ENCODE results near the gene CALU.

The CALU gene

DNA sequence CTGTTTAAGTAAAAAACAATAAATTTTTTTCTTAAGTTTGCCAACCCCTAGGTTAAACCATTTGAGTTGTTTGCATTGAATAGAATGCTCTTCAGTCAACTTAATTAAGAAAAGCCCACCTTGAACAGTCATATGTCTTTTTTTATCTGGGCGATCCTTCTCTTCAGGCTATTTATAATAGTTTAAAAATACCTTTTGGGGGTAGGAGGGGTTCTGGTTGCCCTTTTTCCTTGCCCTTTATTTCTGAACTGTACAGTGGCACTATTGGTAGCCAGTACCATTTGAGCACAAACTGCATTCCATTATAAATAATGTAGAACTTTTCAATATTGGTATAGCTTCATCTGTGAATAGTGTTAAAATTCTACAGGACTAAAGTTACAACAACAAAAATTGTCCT, 13.1 kb downstream of the CALU start:
- no peak for DNase-seq

DNA sequence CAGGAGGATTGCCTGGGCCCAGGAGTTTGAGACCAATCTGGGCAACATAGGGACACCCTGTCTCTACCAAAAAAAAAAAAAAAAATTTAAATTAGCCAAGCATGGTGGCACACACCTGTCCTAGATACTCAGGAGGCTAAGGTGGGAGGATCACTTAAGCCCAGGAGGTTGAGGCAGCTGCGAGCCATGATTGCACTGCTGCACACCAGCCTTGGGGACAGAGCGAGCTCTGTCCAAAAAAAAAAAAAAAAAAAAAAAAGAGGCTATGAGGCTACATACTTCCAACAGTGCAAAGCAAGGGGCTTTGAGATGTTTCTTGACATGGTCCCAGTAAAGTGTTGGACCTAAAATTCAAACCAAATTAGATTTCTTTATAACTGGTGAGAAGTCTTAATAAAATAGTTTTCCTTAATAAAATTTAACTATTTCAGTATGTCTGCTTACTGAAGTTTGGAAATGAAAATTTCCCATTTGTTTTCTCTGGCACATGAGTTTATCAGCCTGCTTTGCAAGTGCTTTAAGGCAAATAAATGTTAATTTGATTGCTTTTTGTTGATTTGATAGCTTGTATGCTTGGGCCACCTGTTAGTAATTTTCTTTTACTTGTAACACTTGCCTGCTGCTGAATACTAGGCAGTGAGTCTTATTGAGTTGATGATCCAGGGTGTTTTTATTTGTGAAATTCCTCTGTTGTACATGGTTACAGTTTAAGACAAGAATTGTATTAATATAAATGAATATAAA, 16.1 kb downstream of the CALU start:
- no peak for DNase-seq

DNA sequence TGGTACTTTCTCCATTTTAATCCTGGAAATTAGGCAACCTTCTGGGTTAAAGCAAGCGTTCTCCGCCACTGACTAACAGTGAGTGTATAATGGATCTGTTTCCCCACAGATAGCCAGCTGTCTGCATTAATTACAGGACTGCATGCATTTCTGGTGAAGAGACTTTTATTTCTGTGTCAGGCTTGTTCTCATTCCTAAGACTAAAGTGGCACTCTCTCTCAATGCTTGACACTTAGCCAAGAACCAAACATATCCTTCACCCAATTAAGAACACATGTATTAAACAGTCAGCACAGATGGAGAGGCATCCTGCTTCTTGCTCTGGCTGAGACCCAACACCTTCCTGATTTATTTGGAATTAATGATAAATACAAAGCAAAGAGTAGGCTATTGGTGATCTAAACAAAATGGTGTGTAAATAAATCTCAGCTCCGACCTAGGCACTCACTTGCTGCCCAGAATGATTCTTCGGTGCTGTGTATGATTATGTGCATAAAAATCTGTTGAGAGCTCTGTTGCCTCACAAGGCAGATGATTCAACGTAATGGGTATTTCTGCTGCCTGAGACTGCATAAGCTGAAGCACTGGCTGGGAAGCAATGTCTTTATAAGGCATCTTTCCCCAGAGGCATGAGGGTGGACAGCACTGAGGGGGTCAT, 16.8 kb downstream of the CALU start:
- DNase-seq: no peak

DNA sequence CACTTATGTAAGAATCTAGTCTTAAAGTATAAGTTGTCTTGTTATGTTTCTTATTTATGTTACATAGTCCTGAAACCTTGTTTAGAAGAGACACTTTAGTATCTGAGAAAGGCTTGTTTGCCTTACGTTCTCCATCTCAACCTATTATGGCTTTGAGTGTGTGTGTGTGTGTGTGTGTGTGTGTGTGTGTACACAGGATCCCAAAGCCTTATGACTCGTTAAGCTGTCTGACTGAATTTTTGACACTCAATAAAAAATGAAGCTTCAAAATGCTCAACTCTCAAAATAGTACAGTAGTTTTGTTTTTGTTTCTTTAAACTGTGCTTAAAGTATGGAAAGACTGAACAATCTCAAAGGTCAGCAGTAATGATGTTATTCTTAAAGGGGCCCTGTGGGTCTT, 18.0 kb downstream of the CALU start:
- no peak for DNase-seq

DNA sequence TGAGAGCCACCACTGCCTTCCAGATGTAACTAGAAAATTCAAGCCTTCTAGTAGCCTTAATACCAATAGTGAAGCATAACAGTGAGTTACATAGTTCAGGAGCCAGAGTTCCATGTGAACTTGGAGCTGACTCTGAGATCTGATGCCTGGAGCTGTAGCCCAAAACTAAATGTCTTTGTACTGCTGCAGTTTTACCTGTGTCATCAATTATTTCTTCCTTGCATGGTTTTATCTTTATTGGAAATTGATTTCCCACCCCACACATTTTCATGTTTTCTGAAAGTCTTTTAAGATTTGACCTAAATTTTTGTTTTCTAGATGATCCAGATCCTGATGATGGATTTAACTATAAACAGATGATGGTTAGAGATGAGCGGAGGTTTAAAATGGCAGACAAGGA, 19.4 kb downstream of the CALU start:
- DNase-seq: no peak

DNA sequence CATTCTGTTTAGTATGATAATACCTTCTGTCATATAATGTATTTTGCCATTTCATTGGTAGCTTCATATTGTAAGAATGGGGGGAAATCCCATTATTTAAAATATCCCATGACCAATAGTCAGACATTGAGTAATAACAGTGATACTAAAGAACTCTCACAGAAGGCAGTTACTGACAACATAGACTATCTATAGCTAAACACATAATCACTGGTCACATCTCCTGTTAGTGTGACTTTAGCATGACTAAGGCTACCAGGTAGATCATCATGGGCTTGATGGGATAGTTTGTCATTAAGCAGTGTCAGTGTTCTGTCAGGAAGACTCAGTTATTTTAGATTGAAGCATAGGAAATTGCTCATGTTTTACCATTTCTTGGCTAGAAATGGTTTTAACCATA, 20.1 kb downstream of the CALU start:
- DNase-seq: no peak

DNA sequence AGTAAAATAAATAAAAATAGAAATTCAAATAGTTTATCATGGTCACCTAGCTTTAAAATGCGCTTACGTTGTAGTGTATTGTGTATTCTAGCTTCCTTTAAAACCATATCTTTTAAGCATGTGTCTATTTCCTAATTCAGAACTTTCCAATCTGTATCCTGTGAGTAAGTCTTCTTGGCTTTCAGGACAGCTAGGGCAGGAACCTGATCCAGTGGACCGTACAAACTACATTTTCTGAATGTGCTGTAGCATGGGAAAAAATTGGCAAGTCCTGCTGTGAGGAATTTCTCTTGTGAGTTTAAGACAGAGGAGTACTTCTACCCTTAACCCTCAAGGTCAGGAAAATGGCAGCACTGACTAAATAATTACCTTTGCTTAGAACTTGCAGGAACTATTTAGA, 24.4 kb downstream of the CALU start:
- DNase-seq: no peak

DNA sequence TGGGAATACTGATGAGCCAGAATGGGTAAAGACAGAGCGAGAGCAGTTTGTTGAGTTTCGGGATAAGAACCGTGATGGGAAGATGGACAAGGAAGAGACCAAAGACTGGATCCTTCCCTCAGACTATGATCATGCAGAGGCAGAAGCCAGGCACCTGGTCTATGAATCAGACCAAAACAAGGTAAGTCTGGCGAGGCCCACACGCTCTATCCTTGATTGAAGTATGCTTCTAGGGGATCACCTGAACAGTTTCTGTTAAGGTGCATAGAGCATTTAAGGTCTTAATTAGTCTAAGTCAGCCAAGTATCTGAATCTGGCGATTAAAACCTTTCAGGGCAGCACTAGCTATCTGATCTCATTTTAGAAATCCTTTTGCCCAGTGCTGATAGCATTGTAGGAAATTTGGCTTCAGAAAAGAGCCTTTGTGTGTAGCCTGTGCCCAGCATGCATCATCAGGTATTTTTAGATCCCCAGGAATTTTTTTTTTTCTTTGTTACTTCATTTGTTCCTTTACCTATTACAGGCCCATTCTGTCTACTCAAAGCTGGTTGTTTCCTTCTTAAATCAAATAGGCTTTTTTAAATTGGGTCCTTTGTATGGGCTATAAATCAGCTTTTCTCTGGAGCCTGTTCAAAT, 28.4 kb downstream of the CALU start:
- DNase-seq: no peak

DNA sequence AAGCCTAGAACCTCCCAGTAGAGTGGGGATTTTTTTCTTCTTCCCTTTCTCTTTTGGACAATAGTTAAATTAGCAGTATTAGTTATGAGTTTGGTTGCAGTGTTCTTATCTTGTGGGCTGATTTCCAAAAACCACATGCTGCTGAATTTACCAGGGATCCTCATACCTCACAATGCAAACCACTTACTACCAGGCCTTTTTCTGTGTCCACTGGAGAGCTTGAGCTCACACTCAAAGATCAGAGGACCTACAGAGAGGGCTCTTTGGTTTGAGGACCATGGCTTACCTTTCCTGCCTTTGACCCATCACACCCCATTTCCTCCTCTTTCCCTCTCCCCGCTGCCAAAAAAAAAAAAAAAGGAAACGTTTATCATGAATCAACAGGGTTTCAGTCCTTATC, 31.1 kb downstream of the CALU start:
- no peak for DNase-seq

DNA sequence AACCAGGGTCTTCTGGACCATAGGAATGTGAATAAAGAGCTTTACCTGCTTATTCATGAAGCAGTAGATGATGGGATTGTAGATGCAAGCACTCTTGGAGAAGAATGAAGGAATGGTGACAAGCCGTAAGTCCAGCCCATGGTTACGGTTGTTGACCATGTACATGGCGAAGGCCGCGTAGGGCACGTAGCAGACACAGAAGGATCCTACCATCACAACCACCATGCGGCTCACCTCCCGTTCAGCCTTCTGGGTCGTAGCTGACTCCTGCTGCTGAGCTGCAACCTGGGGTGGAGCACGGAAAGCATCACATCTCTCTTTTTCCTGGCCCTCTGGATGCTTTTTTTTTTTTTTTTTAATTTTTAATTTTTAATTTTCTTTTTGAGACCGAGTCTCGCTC, 34.4 kb downstream of the CALU start:
- DNase-seq: no peak

DNA sequence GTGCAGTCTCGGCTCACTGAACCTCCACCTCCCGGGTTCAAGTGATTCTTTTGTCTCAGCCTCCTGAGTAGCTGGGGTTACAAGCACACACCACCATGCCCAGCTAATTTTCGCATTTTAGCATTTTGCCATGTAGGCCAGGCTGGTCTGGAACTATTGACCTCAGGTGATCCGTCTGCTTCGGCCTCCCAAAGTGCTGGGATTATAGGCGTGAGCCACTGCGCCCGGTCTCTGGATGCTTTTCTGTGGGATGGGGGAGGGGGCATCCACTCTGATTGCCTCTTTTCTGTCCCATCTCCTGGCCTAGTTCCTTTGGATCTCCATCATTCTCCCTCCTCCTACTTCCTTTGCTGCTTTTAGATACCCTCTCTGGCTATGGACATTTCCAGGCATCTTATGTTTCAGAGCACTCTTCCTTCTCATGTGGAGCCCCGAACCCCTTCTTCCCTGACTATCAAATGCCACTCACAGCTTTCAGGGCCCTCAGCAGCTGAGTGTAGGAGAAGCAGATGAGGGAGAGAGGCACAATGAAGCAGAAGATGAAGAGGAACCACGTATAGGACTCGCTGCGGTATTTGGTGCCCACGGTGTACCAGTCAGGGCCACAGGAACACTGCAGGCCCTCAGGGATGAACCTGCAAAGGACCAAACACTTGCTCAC, 35.0 kb downstream of the CALU start:
- DNase-seq: no peak

DNA sequence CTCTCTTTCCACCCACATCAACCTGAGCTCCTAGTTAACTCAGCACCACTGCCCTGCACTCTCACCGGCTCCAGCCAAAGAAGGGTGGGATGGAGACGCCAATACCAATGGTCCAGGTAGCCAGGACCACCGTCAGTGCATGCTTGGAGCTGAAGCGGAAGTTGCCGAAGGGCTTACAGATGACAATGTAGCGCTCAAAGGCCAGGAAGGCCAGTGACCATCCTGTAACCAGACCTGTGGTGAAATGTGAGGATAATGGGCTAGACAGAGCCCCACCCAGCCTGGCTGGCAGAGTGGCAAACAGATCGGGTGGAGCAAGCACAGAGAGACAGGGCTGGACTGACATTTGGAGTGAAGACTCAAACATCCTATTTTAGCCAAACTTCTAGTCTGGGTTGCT, 35.8 kb downstream of the CALU start:
- DNase-seq: no peak

DNA sequence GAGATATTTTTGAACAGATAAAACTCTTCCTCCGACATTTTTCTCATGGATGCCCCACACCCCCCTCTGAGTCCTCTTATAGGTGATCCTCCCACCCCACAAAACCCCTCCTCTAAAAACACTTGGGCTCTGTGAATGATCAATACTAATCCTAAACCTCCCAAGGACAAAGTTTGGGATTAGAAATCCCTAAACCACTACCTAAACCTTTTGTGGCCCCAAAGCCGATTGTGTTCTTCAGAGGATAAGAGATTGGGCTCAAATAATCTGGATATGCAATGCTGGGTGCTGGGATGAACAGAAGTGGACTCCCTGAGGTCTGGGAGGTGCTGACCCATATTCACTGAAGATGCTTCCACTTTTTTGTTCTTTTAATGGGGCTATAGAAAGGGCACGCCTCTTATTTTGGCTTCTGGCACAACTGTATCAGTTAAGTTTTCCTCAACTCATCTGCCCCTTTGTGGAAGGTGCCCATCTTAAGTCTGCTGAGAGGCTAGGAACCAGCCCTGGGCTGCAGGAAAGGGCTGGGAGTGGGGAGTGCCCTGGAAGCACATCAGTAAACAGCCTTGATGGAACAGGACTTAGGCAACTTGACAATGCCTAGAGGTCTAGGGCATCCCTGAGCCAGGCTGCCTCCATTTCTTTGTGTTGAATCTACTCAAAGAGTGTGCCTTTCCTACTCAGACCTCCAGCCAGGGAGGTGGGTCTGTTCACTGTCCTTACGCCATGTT, 36.8 kb downstream of the CALU start, which contains the start of gene OPN1SW:
Gene OPN1SW, minus strand, starts transcription at position 51 of the 731 bp plus-strand sequence. Its CDS starts 13 bp downstream, at position 38.
- no peak for DNase-seq

DNA sequence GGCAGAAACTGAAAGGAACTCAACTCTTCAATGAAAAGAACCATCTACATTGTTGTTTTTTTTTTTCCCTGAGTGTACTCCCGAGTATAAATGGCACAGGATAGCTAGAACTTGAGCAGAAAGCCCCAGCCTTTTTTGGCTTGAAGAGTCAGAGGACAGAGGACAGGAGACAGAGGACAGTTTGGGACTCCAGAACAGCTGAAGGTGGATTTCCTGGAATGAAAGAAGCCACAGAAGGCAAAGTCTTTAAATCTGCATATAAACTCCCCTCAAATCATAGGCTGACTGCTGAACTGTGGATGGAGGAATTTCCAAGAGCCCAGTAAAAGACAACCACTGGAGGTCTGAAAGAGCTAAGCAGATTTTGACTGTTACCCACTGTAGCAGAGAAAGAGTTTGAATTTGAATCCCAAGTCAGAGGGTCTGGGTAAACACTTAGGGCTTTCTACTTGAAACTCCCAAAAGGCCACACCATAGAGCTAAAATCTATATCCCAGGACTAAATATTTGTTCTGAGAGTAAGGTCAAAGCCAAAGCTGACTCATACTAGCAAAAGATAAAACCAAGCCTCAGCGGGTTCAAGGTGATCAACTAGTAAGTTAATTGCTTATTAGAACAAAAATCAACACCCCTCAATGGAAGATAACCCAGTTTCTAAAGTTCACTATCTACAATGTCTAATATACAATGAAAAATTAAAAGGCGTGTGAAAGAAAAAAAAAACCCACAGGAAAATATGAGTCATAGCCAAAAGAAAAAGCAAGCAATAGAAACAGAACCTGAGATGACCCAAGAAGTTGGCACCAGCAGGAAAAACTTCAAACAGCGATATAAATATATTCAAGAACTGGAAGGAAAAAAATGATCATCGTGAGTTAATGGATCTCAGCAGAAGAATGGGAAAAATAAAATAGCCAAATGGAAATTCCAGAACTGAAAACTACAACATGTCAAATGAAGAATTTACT, 38.3 kb downstream of the CALU start:
- no peak for DNase-seq

DNA sequence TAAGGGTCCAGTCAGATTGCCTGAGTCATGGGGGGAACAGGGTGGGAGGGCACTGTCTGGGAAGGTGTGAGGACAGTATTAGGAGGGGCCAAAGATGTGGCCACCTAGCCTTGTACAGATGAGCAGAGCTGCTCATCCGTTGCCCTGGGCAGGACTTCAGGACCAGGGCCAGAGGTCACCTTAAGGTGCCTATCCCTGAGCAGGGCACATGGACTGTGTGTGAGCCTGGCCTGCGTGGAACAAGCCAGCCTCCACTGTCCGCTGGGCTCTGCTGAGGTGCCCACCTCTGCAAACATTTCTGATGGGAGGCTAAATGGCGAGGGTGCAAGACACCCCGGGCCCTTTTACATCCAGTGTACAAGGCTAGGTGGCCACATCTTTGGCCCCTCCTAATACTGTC, 39.8 kb downstream of the CALU start:
- DNase-seq: no peak

DNA sequence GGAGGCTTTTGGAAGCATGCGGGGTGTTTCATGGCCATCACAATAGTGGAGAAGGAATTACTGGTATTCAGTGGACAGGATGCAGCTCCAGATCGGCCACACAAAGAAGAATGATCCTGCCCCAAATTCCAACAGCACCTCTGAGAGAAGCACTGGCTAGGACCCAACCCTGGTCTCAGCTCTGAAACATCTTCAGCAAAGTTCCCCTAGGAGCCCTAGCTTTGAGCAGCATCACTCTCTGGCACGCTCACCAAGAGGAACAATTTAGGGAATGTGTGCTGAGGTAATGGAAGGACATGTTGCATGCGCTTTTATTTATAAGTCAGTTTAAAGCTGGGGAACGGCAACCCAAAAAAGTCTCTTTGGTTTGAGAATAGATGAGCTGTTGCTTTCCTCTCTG, 42.0 kb downstream of the CALU start:
- no peak for DNase-seq

DNA sequence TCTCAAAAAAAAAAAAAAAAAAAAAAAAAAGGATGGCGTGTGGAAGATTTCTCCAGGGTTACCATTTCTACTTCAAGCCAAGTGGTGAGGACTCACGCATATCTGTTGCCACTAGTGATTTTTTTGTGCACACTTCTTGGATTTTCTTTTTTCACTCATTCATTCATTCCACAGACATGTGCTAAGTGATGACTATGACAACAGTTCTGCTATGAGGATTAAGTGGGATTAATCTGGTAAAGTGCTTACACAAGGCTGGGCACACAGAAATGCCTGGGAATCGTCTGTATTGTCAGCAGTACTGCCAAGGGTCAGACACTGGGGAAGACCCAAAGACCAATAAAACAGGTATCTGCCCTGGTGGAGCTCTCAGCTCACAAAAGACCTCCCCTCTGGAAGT, 42.7 kb downstream of the CALU start:
- no peak for DNase-seq

DNA sequence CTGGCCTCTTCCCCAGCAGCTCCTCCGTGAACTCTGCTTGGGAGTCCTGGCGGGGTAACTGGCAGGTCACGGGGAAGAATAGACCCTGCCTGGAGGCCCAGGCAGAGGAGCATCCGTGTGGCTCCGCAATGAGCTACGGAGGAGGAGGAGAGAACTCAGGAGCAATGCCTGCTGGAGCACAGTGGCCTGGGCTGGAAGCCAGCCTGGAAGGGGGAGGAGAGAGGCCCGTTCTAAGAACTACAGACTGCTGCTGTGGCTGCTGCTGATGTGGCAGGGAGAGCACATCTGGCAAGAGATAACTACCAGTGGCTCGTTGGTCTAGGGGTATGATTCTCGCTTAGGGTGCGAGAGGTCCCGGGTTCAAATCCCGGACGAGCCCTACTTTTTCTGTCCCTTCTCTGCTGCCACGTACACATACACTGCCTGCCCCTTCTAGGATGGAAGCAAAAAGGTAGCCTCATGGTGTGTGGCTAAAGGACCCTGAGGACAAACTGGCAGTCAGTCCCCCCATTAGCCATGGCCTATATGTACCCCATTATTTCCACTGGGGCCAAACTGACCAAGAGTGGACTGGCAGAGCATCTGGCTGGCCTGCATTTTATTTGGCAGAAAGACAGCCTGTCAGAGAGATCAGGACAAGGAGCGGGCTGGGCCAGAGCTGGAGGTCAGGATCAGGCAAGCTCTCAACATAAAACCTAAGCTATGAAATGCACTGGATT, 44.1 kb downstream of the CALU start:
- DNase-seq: no peak

DNA sequence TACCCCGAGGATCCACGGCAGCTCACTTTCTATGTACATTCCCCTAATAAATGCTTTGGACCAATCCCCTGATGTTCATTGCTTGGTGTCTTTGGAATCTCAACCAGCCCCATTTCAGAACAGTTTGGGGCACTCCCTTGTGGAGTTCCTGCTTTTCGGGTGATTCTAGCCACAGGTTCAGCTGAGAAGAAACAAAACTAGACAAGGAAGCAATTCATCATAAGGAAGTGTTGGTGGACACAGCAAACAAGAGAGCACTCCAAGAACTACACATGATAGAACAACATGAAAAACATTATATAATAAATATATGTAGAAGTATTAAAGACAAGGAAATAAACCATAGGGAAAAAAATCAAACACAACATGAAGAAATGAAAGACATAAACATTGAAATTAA, 46.6 kb downstream of the CALU start:
- DNase-seq: no peak

DNA sequence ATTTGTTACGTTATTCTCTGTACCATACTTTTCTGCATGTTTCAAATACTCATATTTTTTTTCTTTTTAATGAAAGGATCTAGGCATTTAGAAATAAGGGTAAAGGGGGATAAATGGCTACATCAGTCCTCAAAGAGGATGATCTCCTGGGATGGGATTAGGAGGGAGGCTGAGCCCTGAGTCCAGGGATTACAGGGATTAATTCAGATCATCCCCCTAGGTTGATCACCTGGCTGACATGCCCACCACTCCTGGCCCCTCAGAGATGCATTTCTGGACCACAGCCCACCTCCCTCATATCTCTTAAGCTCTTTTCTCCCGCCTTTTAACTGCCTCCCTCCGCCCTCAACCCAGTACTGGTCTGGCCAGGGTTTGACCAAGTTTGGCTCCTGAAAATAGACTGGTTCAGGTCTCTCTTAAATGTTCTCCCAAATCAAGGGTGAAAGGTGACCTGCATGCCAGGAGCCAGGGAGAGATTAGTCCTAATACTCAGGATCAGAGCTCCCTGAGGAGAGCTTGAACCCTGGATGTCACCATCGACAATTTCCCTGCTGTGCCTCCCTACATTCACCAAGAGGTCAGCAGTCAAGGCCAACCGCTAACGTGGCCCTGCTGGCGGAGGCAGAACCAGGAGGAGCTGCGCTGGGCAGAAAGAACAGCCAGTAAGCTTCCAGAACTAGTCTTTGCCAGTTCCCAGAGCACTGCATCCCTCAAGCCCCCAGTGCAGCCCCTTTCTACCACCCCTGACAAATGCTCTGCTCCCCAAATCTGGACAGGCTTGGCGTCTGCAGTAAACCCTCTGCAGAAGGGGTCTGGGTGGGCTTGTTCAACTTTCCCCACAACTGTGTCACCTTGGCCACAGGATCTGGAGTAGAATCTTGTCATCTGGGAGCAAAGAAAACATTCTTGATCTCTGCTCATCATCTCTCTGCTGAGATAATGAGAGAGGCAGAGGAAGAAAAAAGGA, 49.6 kb downstream of the CALU start:
- DNase-seq: no peak

Data from activated gamma-delta T cell treated with Interleukin-2 at 50 U/mL for 16 hours (primary cell).